GM21381 (cell line): ENCODE data around the gene BCL11B.

Source experiments
- ATAC-seq: cut with Tn5 transposase; IDR thresholded peaks from one replicate; pipeline ENCODE4 v1.9.1; 2021; ENCODE audit warnings: mild to moderate bottlenecking, moderate library complexity; ENCODE audit not compliant: unreplicated experiment

BCL11B gene

GRCh38 chr14:99226687-99227086, 45.3 kb downstream of the BCL11B start:
- ATAC-seq, result no peak

- ATAC-seq, result no peak
Observed at GRCh38 chr14:99225436-99226203, 46.4 kb downstream of the BCL11B start.

- no peak for ATAC-seq
Observed at GRCh38 chr14:99224948-99225347, 47.0 kb downstream of the BCL11B start.

- no peak for ATAC-seq
Observed at GRCh38 chr14:99224116-99224910, 47.7 kb downstream of the BCL11B start.

- ATAC-seq, result no peak
Observed at GRCh38 chr14:99221445-99221844, 50.6 kb downstream of the BCL11B start.

- no peak for ATAC-seq
Observed at GRCh38 chr14:99217066-99217955, 54.7 kb downstream of the BCL11B start.

- ATAC-seq, result no peak
Observed at GRCh38 chr14:99216191-99216590, 55.8 kb downstream of the BCL11B start.

GRCh38 chr14:99215277-99215676, 56.7 kb downstream of the BCL11B start:
- ATAC-seq, result no peak

GRCh38 chr14:99214701-99215100, 57.3 kb downstream of the BCL11B start:
- ATAC-seq, result no peak

- ATAC-seq, result no peak
Observed at GRCh38 chr14:99213527-99213971, 58.4 kb downstream of the BCL11B start.

GRCh38 chr14:99213101-99213500, 58.9 kb downstream of the BCL11B start:
- ATAC-seq, result no peak

- no peak for ATAC-seq
Observed at GRCh38 chr14:99212646-99213045, 59.4 kb downstream of the BCL11B start.

GRCh38 chr14:99212199-99212598, 59.8 kb downstream of the BCL11B start:
- ATAC-seq, result no peak

GRCh38 chr14:99211410-99211809, 60.6 kb downstream of the BCL11B start:
- ATAC-seq, result no peak

GRCh38 chr14:99210333-99210732, 61.7 kb downstream of the BCL11B start:
- no peak for ATAC-seq

GRCh38 chr14:99209409-99209808, 62.6 kb downstream of the BCL11B start:
- no peak for ATAC-seq

GRCh38 chr14:99208318-99208717, 63.7 kb downstream of the BCL11B start:
- no peak for ATAC-seq

GRCh38 chr14:99207456-99207855, 64.5 kb downstream of the BCL11B start:
- no peak for ATAC-seq

GRCh38 chr14:99206090-99206489, 65.9 kb downstream of the BCL11B start:
- no peak for ATAC-seq

GRCh38 chr14:99205086-99205688, 66.8 kb downstream of the BCL11B start:
- ATAC-seq, result no peak

GRCh38 chr14:99203801-99204200, 68.2 kb downstream of the BCL11B start:
- ATAC-seq, result no peak
